NB4 (cell line): ENCODE measurements around the gene CLIC3.

Experiments
- DNase-seq: peaks from one replicate; pipeline ENCODE4 v3.0.0; 2010; ENCODE audit warnings: low read depth
- H3K4me3 ChIP-seq: one replicate; pipeline ENCODE4 v1.5.1; 2011; ENCODE audit warnings: mild to moderate bottlenecking, low read depth, low read length, moderate library complexity
- MYC ChIP-seq: IDR thresholded peaks from 2 replicates; pipeline ENCODE4 v1.6.1; 2011; ENCODE audit warnings: low read depth, low read length
- POLR2A ChIP-seq: IDR thresholded peaks from 2 replicates; pipeline ENCODE4 v1.6.1; 2011; ENCODE audit warnings: mild to moderate bottlenecking; ENCODE audit not compliant: insufficient read length; ENCODE audit errors: extremely low read depth
- TF ChIP-seq, protein P1 (sequence below): IDR thresholded peaks from 2 replicates; pipeline ENCODE4 v1.6.1; 2011; ENCODE audit warnings: low read depth, low read length
- TF ChIP-seq, protein P2 (sequence below): IDR thresholded peaks from one replicate; pipeline ENCODE4 v1.5.1; 2012; ENCODE audit warnings: low read depth, low read length

Gene CLIC3

DNA sequence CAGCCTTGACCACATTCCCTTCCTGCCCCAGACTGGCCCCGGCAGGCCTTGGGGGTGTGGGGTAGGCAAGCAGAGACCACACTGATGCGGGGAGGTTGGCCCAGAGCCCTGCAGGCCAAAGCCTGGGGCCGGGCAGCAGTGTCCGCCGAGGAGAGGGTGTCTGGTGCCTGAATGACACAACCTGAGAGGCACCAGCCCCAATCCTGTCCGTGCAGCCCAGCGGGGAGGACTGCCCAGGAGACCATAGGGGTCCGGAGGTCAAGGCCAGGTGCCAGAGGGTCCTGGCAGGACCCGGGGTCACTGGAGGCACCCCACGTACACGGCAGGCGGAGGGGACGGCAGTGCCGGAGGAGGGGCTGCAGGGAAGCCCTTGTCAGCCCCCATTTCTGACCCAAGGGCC is 24.6 kb downstream of the CLIC3 start:
- DNase-seq, result no peak
- H3K4me3 ChIP-seq, result no peak overlapping the region
- TF ChIP-seq, protein P1, sequence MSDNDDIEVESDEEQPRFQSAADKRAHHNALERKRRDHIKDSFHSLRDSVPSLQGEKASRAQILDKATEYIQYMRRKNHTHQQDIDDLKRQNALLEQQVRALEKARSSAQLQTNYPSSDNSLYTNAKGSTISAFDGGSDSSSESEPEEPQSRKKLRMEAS, result no peak
- TF ChIP-seq POLR2A, result no peak

DNA sequence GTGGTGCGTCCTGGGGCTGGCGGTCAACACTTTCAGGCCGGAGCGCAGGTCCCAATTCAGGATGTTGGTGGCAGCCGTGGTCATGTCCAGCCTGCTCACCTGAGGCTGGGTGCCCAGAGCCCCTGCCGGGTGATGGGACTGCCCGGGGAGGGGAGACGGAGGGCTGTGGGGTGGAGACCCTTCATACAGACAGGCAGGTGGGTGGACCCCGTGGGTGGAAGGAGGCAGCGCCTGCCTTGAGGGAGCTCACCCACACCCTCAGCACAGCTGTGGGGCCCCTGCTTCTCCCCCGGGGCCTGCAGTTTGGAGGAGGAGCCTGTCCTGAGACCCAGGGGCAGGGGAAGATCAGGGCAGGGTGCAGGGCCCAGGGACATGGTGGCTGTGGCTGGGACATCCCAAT is 26.0 kb downstream of the CLIC3 start:
- DNase-seq, result no peak
- no peak overlapping the region for H3K4me3 ChIP-seq
- TF ChIP-seq, protein P1, result no peak
- TF ChIP-seq, protein P2, sequence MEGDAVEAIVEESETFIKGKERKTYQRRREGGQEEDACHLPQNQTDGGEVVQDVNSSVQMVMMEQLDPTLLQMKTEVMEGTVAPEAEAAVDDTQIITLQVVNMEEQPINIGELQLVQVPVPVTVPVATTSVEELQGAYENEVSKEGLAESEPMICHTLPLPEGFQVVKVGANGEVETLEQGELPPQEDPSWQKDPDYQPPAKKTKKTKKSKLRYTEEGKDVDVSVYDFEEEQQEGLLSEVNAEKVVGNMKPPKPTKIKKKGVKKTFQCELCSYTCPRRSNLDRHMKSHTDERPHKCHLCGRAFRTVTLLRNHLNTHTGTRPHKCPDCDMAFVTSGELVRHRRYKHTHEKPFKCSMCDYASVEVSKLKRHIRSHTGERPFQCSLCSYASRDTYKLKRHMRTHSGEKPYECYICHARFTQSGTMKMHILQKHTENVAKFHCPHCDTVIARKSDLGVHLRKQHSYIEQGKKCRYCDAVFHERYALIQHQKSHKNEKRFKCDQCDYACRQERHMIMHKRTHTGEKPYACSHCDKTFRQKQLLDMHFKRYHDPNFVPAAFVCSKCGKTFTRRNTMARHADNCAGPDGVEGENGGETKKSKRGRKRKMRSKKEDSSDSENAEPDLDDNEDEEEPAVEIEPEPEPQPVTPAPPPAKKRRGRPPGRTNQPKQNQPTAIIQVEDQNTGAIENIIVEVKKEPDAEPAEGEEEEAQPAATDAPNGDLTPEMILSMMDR, result no peak

DNA sequence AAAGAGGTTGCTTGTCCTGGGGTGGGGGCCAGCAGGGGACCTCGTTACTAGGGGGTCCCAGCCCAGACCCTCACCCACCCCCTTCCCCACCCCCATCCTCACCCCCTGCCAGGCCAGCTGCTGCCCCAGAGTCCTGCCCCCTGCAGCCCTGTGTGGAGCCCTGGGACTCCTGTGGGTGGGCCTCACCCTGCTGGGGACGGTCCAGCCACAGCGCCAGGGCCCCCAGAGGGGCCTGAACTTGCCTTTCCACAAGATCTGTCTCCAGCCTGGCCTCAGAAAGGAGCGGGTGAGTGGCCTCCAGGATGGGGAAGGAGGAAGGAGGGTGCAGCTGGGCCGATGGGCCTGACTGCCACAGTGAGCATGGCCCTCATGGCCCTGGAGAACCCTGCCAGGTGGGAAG is 26.6 kb downstream of the CLIC3 start:
- H3K4me3 ChIP-seq, result no peak overlapping the region
- TF ChIP-seq MYC, result no peak
- TF ChIP-seq, protein P2, result no peak
- DNase-seq, result no peak

DNA sequence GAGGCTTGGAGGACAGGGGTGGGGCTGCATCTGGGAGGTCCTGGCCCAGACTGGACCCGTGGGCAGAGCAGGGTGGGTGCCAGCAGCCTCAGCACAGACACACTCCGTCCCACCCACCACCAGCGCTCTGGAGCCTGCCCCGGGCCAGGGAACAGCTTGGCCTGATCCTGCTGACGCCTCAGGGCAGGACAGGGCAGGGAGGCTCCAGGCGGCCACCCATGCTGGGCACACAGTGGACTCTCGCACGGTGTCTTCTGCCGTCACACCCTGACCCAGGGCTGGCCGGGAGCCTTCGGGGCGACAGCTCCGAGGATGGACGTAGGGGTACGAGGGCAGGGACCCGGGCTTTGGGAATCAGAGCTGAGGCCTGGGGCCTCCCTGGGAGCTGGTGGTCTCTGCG is 27.2 kb downstream of the CLIC3 start:
- no peak for DNase-seq
- TF ChIP-seq, protein P2, result no peak
- no peak for TF ChIP-seq MYC
- TF ChIP-seq POLR2A, result no peak
- TF ChIP-seq, protein P1, result no peak
- H3K4me3 ChIP-seq, result no peak overlapping the region

DNA sequence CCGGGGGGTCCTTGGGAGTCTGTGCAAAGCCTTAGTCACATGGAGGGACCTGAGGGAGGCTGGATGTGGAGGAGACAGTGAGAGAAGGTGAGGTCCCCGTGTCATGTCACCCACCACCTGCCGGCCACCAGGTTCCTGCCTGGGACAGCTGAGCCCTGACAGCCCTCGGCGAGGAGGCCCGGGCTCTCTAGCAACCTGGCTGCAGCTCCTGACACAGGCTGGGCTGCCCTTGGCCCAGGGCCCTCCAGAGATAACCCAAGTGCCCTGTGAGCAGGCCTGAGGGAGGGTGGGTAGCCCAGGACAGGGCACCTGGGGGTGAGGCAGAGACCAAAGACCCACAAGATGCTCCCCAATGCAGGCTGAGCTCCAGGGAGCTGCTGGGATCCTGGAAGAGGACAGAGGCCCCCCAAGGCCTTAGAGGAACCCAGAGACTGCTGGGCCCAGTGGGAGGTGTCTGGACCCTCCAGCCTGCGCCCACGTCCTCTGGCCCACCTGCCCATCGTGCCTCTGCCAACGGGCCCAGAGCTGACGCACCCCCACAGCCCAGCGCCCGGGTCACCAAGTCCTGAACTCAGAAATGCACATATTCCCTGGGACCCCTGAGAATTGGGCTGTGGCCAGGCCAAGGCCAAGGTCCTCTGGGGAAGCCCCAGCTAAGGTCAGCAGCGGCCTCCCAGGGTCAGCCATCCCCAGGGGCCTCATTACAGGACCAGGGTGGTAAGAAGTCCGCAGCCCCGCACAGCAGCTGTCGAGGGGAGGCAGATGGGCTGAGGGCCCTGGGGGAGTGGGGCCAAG is 27.8 kb downstream of the CLIC3 start:
- TF ChIP-seq, protein P2, result no peak
- TF ChIP-seq MYC (no peak), POLR2A (no peak)
- TF ChIP-seq, protein P1, result no peak
- no peak for DNase-seq
- no peak overlapping the region for H3K4me3 ChIP-seq

DNA sequence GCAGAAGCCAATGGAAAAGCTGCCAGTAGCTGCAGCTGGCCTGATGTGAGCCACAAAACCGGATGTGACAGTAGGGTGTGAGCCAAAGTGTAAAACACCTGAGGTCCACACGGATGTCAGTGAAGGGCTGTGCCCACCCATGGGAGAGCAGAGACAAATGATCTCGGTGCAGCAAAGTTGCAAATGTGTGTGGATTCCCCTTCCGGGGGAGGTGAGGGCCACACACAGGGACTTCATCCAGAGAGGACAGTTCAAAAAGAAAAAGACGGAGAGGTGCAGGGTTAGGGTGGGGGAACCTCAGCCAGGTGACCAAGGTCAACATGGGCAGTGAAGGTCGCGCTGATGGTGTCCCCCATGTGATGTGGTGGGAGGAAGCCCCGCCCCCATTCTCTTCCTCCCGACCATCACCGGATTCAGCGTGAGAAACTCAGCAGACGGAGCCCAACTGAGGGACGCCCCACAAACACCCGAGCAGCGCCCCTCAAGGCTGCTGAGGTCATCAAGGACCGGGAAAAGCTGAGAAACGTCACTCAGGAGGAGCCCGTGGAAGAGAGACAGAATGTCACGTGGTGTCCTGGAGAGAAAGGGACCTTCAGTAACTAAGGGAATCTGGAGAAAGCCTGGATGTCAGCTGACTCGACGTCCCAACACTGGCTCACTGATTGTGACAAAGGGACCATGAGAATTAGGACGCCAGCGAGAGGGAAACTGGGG is 30.4 kb downstream of the CLIC3 start:
- H3K4me3 ChIP-seq, result no peak overlapping the region
- DNase-seq, result no peak
- TF ChIP-seq, protein P1, result no peak
- TF ChIP-seq MYC, result no peak
- TF ChIP-seq POLR2A, result no peak
- TF ChIP-seq, protein P2, result no peak
